CD4-positive, alpha-beta T cell treated with Interleukin-17A for 4 hours (primary cell): ENCODE results near the gene ATP2B2.
A peak's percentile ranks its signal among the peaks of the same experiment; 100 is the strongest.

Experiments used
- DNase-seq: peaks from one replicate; pipeline ENCODE4 v3.0.0-alpha.2; 2020; ENCODE audit warnings: mixed read lengths

Gene ATP2B2

DNA sequence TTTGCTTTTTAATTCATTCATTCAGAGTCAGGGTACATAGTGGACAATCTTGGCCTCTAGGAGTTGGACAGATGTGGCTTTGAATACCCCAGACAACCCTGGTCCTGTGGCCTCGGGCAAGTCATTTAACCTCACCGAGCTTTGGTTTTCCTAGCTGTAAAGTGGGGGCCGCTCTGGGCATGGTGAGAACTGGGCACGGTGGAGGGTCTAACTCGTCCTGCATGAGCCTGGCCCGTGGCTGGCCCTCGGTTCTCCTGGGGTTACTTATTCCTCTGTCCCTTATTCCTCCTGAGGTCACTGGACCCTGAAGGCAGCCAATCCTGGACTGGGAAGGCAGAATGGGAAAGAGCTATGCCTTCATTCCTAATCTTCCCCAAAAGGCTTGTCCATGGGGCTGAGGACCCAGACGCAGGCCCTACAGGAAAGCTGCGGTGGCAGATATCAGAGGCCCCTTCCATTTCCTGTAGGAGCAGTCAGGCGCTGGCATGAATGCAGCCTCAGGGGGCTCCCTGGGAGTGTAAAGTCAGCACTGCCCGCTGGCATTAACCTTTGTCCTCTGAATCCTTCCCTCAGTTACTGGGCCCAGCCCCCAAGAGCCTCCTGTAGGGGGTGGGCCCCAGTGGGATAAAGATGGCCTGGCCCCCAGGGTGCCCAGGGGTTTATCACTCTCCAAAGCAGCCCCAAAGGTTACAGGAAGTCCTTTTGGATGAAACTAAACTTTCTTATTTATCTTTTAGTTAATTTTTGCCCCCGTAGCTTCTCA lies 166.6 kb downstream of the ATP2B2 start:
- DNase-seq: no peak

DNA sequence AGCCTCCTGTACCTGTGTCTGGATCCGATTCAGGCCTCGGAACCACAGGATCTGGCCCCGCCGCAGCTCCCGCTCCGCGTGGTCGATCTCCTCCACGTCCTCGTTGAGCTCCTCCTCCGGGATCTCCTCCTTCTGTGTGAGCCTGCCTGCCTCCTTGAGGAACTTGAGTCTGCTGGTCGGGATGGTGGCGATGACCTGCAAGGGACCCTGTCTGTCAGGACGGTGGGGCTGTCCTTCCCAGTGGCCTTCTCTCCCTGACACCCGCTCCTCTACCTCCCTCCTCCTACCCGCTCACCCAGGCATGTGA lies 167.3 kb downstream of the ATP2B2 start:
- no peak for DNase-seq

DNA sequence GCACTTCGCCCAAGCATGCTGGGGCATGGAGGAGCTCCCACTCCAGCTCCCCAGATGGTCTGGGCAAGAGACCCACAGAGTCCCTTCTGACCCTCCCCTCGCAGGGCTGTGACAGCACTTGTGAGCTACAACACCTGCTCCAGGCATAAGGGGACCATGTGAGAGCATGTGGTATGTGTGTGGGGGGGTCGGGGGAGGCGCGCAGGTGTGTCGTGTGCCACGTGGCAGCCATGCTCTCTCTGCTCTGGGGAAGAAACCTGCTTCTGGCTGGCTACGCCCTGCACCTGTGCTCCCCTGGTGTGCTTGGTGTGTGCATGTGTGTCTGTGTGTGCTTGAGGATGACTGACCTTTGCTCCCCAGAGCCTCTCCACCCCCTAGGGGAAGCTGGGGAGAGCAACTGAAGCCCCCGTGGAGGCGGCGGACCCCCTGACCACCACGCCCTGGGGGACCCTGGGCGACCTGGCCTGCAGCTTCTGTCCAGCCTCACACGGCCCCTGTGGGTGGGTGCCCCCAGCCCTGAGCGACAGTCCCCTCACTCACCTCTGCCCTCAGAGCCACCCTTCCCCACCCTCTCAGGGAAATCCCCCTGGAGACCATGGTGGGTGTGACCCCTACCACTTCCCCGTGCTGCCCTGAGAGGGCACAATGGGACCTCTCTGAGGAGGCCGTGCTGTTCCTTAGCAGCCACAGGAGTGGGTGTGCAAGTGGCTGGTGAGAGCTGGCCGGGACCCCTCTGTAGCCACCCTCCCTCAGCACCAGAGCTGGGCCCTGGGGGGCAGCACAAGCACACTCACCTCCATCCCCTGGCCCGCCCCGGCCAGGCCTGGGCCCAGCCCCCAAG lies 167.8 kb downstream of the ATP2B2 start:
- no peak for DNase-seq

- DNase-seq: no peak
Measured at GRCh38 chr3:10336761-10337160, 168.6 kb downstream of the ATP2B2 start.

GRCh38 chr3:10335871-10336622 lies 169.3 kb downstream of the ATP2B2 start:
- DNase-seq: no peak

- DNase-seq: no peak
Measured at GRCh38 chr3:10335190-10335738, 170.1 kb downstream of the ATP2B2 start.

GRCh38 chr3:10334459-10334858 lies 170.9 kb downstream of the ATP2B2 start:
- no peak for DNase-seq

- no peak for DNase-seq
Measured at GRCh38 chr3:10334042-10334441, 171.3 kb downstream of the ATP2B2 start.

- DNase-seq: no peak
Measured at GRCh38 chr3:10333349-10333650, 172.1 kb downstream of the ATP2B2 start.

- DNase-seq: no peak
Measured at GRCh38 chr3:10332481-10333348, 172.7 kb downstream of the ATP2B2 start.

- no peak for DNase-seq
Measured at GRCh38 chr3:10331320-10331719, 174.1 kb downstream of the ATP2B2 start.

GRCh38 chr3:10330319-10330718 lies 175.1 kb downstream of the ATP2B2 start:
- DNase-seq: no peak

DNA sequence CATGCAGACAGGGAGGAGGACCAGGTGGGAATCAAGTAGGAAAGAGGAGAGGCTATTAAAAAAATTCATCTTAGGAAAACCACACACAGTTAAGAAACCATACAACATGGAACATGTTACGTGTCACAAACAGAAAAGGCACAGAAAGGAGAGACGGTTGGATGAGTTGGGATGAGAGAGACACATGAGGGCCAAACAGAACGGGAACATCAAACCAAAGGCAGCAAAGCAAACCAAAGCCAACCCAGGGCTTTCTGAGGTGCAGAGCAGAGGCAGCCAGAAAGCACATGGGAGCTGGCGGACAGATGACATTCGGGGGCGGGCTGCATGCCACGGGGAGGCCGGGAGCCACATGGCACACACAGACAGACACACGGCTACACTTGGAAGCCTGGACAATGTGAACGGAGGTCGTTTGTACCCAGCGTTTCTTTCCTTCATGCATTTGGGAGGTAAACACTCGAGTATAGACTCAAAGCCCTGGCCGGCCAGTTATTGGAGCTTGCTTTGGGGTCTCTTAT lies 175.8 kb downstream of the ATP2B2 start:
- no peak for DNase-seq

DNA sequence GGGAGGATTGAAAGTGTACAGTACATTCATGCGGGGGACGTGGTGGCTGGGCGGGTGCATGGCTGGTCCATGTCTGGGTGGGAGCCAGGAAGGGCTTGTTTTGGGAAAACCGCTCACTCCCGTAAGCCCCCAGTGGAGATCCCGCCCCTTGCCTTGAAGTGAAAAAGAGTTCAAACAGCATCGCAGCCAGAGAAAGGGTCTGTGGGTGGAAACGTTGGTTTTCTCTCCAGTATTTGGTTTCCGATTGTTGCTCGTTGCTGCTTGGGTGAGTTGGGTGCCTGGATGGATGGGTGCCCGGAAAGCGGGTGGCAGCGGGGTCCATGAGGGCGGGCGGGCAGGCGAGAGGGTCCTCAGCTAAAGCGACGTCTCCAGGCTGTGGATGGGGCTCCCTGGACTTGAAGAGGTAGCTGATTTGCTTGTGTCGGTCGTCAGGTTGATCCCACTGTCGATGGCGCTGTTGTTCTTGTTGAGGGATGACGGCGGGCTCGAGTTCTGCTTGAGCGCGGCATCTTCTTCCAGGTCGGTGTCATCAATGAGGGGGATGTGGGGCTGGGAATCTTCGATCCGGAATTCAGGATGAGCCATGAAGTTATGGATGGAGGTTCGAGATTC lies 176.8 kb downstream of the ATP2B2 start:
- no peak for DNase-seq

GRCh38 chr3:10327592-10327991 lies 177.8 kb downstream of the ATP2B2 start:
- no peak for DNase-seq

DNA sequence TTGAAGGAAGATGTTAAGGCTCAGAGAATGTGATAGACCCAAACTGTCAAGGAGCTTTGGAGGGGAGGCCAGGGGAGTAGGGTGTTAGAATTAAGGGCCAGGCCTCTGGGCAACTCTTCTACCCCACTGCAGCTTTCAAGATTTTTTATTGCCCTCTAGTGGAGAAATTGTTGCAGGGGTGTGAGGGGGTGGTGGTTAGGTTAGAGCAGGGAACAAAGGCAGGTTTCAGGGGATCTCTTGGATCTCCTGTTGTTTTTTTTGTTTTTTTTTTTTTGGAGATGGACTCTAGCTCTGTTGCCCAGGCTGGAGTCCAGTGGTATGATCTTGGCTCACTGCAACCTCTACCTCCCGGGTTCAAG lies 183.1 kb downstream of the ATP2B2 start:
- peak; percentile 12 for DNase-seq

- no peak for DNase-seq
Measured at GRCh38 chr3:10321630-10322351, 183.6 kb downstream of the ATP2B2 start.

DNA sequence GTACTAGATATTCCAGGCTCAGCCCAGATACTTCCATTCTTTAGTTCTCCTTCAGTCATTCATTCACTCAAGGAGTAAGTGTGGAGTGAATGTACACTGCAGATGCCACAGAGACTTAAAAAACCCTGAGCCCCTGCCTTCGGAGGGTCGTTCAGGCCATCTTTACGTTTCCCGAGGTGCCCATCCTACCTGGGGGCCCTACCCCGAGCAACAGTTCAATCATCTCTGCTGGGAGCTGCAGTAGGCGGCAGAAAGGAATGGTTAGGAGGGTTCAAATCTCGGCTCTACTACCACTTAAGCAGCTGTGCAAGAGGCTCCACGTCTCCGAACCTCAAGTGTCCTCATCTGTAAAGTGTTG lies 185.1 kb downstream of the ATP2B2 start:
- no peak for DNase-seq

DNA sequence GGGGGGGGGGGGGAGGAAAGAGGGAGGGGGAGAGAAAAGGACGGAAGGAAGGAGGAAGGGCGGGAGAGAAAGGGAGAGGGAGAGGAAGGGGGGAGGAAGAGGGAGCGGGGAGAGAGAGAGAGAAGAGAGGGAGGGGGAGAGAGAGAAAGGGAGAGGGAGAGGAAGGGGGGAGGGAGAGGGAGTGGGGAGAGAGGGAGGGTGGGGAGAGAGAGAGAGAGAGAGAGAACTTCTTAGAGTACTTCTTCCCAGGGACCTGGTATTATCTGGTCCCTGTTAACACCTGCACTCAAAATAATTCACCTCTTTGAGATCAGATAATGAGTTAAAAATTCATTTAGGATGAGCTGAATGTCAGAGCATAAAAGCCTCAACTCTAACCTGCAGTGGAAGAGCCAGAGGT lies 185.6 kb downstream of the ATP2B2 start:
- no peak for DNase-seq

GRCh38 chr3:10319251-10319650 lies 186.1 kb downstream of the ATP2B2 start:
- no peak for DNase-seq

GRCh38 chr3:10317961-10318350 lies 187.4 kb downstream of the ATP2B2 start:
- DNase-seq: no peak
